A204.1 (cell line): ENCODE measurements around the gene BMP2K.

Source experiments
- FAIRE-seq: peaks from 2 replicates; lab custom pipeline; 2012; peaks lifted over from hg19 to GRCh38; lab: Jason Lieb, UNC

The BMP2K gene

GRCh38 chr4:78764498-78764961 is 11.6 kb upstream of the BMP2K start:
- no peak for FAIRE-seq

GRCh38 chr4:78765432-78766006 is 10.6 kb upstream of the BMP2K start:
- FAIRE-seq: no peak

- no peak for FAIRE-seq
These were observed 10.1 kb upstream of the BMP2K start for GRCh38 chr4:78766026-78766425.

GRCh38 chr4:78766650-78767049 is 9.5 kb upstream of the BMP2K start:
- no peak for FAIRE-seq

- FAIRE-seq: no peak
These were observed 8.8 kb upstream of the BMP2K start for GRCh38 chr4:78767350-78767749.

- no peak for FAIRE-seq
These were observed 7.5 kb upstream of the BMP2K start for GRCh38 chr4:78768452-78769180.

GRCh38 chr4:78770091-78770642 is 6.0 kb upstream of the BMP2K start:
- no peak for FAIRE-seq

GRCh38 chr4:78772526-78773091 is 3.5 kb upstream of the BMP2K start:
- FAIRE-seq: no peak

- no peak for FAIRE-seq
These were observed 1.7 kb upstream of the BMP2K start for GRCh38 chr4:78774417-78774816.

GRCh38 chr4:78775303-78776078 is 659 bp upstream of the BMP2K start:
- no peak for FAIRE-seq

- FAIRE-seq: no peak
These were observed 802 bp downstream of the BMP2K start for GRCh38 chr4:78776729-78777575.

GRCh38 chr4:78777576-78777940 is 1.4 kb downstream of the BMP2K start:
- no peak for FAIRE-seq

GRCh38 chr4:78778530-78778929 is 2.4 kb downstream of the BMP2K start:
- no peak for FAIRE-seq

- no peak for FAIRE-seq
These were observed 3.1 kb downstream of the BMP2K start for GRCh38 chr4:78779280-78779679.

- FAIRE-seq: no peak
These were observed 3.9 kb downstream of the BMP2K start for GRCh38 chr4:78780093-78780492.

- no peak for FAIRE-seq
These were observed 5.0 kb downstream of the BMP2K start for GRCh38 chr4:78781139-78781538.

- no peak for FAIRE-seq
These were observed 5.8 kb downstream of the BMP2K start for GRCh38 chr4:78781924-78782323.

- FAIRE-seq: no peak
These were observed 8.2 kb downstream of the BMP2K start for GRCh38 chr4:78784236-78784865.

GRCh38 chr4:78787392-78788006 is 11.3 kb downstream of the BMP2K start:
- FAIRE-seq: no peak

GRCh38 chr4:78788007-78788889 is 12.1 kb downstream of the BMP2K start:
- FAIRE-seq: no peak
